ENCODE measurements around the gene CRADD.
"Not testable (repeated sequence)": the region's sequence is repeated elsewhere in the genome, so short reads cannot be mapped to it uniquely, and the experiment has no call there.

CRADD gene

DNA sequence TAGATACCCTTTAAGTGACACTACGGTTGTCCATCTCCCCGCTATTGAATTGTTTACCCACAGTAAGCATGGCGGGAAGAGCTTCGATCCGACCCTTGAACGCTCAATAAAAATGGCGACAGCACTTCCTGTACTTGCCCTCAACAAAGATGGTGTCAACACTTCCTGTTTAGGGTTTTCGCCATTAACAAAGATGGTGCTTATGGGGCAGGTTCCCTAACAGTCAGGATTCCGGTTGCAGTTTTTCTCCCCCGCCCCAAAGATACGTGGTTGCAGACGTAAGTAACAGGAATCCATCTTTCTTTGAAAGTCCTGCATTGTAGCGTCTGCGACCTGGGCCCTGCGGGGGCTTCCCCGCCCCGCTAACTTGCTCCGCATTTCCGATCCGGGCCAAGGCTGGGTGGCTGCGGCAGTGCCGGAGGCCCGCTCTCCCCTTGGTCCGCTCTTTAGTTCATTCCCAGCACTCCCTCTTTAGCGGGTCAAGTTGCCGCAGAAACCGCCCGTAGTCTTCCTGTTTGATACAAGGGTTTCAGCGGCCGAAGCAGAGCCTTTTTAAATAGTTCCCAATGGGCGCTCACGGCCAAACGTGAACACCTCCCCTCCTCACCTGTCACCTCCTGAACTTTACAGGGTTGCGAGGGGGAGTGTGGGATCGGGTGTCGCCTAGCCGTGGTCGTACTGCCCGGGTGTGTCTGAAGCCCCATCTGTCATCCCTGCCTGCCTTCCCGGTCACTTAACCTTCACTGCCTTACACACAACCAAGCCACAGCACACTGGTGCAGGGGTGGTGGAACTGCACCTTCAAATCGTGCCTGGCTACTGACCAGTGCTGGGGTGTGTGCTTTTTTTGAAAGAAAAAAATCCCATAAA, at the start of gene CRADD:
TSS of gene CRADD (plus strand) at position 181 of the 870 bp plus-strand sequence.
- peak; percentile 97 for DNase-seq

DNA sequence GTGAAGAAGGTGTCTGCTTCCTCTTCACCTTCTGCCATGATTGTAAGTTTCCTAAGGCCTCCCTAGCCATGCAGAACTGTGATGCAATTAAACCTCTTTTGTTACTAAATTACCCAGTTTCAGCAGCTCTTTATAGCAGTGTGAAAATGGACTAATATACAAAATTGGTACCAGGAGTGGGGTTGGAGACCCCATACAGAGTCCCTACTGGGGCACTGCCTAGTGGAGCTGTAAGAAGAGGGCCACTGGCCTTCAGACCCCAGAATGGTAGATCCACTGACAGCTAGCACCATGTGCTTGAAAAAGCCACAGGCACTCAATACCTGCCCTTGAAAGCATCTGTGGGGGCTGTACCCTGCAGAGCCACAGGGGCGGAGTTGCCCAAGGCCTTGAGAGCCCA, 44.8 kb upstream of the CRADD start:
- DNase-seq: no peak

DNA sequence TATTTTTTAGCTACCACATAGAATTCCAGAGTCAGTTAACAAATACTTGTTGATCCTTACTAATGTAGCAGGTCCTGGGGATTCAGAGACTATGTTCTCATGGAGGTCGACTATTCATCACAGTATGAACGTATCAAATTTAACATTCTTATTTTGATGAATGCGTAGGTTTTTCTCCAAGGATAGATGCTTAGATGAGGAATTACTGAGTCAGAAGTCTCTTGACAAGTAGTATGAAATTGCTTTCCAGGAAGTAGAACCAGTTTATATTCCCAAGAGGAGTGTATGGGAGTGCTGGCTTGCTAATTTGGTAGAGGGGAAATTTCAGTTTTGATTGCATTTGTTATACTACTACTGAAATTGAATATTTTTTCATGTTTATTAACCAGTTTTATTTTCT, 42.8 kb upstream of the CRADD start:
- DNase-seq: no peak

DNA sequence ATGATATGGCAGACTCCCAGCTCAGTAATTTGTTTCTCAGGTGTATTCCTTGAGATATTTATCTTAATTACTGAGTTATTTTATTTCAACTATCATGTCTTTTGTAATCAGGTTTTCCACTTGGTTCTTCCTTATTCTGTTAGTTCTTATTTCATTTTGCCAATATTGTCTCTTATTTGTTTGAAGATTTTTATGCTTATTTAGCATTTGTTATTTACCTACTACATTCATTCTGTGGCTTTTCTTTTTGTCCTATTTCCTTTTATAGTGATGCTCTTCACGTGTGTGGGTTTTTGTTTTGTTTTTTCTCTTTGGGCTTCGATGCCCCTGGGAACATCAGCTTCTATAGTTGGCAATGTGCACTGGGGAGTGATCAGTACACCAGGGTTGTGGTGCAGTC, 40.5 kb upstream of the CRADD start:
- no peak for DNase-seq

DNA sequence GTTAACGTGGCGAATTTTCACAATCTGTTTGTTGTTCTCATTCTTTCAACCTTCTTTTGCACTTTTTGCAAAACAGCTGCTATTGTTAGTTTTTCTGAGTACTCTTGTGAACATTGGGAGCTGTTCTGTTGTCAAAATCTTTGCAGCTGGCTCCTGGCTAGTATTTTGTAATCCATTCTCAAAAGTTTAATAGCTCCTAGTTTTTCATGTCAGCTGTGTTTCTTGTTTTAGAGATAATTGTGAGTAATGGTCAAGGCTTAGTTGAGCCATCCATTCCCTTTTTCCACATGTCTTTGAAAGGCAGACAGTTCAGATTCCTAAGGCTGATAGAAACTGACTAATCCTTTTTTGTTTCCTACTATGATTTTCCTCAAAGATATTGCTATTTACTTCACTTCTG, 39.1 kb upstream of the CRADD start:
- no peak for DNase-seq

DNA sequence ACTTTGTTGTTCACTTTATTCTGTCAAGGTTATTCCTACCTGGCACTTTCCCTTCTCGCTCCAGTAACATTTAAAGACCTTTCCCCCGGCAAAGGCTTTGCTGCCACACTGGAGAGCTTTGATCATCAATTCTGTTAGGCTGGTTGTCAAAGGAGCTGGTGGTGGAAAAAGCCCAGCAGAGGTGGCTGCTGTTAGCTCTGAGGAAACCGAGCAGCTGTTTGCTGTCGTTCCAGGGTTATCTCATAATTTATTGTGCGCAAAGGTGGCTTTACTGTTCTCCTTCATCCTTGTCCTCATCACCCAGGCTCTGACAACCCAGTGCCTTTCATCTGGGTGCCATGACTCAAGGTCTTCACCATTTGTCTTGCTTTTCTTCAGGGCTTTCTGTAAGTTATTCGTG, 38.2 kb upstream of the CRADD start:
- no peak for DNase-seq

DNA sequence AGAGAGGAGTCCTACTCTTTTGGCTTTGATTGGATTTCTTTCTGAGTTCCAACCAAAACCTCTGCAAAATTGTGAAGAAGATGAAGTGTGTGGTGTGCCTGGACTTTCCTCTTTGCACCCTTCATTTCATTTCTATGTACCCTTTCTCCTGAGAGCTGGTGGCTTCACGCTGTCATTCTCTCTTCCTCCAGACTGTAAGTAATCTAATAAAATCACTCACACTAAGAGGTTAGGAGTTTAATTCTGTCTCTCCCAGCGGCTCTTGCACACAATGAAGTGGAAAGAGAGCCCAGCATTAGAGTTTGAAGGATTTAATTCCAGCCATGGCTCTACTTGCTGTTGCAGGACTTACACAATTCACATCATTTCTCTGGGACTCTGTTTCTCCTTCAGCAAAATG, 37.8 kb upstream of the CRADD start:
- DNase-seq: no peak

DNA sequence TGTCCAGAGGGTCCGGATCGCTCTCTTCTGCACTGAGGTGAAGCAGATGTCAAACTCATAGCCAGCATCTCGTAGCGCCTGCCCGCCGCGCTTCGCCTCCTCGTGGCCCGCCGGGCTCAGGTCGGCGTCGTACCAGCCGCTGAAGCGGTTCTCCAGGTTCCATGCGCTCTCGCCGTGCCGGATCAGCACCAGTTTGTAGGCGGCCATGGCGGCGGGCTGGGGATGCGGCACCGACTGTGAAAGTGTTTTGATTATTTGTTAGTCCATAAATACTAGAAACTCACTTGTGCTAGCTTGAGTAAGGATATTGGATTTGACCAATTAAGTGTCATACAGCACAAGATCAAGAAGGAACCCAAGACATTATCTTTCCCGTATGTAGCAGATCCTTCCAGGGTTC, 35.8 kb upstream of the CRADD start:
- not testable (repeated sequence) for DNase-seq

DNA sequence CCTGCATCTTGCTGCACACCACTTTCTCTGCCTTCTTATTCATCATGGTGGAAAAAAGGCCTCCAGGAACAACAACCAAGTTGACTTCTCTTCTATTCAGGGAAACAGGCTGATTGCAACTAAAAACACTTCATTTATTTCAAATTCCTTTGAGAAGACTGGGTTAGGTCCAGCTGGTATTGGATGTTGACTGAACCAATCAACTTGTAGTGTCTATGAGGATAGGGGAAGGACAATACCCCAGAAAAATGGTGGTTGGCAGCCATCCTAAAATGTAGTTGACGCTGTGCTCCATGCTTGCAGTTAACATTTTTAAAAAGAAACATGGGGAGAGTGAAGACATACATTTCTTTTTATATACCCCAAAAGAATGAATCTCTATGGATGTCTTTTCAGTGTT, 34.4 kb upstream of the CRADD start:
- no peak for DNase-seq

DNA sequence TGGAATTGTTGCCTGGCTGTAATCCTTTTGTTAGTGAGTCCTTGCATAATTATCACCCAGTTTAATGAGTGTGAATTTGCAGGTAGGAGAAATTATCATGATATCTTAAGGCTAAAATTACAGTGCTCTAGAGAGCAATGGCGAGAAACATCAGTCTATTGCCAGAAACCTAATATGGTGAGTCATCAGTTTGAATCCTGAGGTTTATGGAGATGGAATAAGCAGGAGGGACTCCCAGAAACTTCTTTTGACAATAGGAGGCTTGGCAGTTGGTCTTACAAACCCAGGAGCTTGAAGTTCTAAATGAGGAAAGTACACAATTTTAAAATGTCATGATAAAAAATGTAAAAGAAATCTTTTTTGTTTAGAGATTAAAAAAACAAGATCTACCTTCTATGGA, 31.5 kb upstream of the CRADD start:
- peak; percentile 2 for DNase-seq

DNA sequence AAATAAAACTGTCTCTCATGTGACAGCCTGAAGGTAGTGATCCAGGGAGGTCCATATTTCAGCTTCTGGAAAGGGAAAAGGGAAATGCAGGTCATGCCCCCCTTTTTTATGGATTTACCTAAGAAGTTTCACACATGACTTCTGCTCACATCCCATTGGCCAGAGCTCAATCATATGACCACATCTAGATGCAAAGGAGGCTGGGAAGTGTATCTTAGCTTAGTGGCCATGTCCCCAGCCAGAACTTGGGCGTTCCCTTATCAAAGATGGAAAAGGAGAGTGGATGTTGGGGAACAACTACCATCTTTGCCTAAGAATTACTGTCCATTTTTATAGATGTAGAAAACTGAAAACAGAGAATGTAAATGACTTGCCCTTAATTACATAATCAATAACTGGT, 26.5 kb upstream of the CRADD start:
- no peak for DNase-seq

DNA sequence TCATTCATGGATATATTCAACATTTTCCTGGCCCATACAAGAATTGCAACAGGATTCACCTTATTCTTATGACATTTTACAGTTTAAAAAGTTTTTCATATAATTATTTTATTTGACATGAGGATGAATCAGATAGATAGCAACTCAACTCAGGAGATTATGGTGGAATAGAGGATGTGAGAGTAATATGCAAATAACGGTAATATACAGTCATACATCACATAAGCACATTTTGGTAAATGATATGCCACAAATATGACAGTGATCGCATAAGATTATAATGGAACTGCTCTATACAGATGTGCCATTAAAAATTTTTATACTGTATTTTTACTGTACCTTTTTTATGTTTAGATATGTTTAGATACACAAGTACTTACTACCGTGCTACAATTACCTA, 24.1 kb upstream of the CRADD start:
- no peak for DNase-seq

DNA sequence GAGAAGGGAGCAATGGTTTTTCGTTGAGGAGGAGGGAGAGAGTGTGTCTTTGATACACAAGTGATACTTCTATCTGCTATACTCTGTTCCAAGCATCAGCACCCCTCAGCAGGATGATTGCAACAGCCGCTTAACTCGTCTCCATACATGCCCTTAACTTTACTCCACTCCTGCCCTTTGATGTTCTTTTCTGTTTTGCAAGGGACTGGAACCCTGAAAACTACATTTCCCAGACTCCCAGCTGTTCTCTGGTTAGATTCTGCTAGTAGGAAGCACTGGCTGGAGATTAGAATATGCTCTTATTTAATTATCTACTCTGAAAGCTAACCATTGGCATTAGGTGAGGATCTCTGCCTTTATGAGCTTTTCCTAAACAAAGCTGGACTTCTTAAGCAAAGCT, 23.5 kb upstream of the CRADD start:
- DNase-seq: no peak

DNA sequence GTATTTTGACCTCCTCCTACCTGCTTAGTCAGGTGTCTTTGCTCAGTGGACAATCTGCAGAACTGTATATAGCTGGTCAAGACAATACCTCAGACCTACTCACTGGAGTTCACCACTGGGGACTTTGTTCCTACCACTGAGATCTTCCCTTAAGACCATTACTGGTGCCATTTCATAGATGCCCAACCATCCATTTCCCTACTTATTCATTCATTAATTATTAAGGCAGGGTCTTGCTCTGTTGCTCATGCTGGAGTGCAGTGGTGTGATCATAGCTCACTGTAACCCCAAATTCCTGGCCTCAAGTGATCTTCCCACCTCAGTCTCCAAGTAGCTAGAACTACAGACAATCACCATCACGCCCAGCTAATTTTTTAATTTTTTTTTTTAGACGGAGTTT, 22.8 kb upstream of the CRADD start:
- no peak for DNase-seq

DNA sequence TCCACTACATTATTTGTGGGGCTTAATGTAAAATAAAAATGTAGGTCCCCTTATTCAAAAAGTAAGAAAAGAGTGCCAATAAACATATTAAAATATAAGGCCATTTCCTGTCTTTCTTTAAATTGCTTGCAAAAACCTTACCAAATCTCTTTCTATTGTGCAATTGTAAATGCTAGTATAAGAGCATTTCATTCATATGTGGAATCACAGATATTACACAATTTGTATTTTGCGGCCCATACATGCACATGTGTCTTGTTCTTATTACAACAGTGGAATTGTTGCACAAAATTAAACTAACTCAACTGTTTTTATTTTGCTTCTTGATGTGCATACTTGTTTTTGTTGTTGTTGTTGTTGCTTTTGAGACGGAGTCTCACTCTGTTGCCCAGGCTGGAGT, 20.1 kb upstream of the CRADD start:
- no peak for DNase-seq

DNA sequence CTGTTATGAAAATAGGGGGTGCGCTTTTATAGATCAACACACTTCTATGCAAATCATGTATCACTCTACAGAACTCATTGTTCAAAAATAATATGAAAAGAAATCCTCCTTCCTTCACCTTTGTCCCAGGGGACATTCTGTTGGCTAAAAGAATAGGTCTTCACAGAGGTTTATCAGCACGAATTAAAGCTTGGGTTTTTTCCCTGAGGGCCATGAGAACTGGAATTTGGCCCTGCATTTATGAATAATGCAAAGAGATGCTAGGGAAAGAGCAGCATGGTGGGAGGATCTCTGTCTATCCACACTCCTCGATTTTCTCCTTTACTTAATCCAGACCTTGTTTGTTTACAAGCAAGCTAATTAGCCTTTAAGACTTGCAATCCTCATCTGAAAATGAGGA, 16.2 kb upstream of the CRADD start:
- no peak for DNase-seq

DNA sequence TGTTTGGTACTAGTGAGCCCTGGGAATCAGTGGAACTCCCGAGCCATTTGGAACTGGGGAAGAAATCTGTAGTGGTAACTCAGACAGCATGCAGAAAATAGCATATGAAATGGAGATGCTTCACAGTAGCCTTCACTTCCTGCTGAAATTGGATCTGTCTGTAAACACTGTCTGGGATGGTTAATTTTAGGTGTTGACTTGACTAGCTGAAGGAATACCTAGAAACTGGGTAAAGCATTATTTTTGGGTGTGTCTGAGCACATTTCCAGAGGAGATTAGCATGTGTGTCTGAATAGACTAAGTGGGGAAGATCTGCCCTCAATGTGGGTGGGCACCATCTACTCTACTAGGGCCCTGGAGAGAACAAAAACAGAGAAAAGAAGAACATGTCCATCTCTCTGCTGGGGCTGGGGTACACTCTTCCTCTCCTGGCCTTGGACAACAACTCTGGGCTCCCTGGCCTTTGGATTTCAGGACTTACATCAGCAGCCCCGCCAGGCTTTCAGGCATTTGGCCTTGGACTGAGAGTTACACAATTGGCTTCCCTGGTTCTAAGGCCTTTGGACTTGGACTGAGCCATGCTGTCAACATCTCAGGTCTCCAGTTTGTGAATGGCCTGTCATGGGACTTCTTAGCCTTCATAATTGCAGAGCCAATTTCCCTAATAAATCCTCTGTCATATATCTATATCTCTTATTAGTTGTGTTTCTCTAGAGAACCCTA, 14.0 kb upstream of the CRADD start:
- DNase-seq: no peak

DNA sequence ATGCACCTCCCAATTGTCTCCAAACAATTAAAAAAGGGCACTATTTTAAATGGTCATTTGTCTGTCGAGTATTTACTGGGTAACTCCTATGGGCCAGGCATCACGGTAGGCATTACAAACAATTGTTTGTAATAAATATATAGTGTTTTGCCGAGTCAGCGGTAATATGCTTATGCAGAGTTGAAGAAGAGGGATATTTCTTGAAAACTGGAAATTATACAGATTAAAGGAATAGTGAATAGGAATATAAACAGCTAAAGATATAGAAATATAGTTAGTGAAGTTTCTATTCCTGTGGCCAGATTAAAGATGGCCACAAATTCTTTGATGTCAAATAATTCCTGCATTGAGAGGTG, 13.5 kb upstream of the CRADD start:
- no peak for DNase-seq

DNA sequence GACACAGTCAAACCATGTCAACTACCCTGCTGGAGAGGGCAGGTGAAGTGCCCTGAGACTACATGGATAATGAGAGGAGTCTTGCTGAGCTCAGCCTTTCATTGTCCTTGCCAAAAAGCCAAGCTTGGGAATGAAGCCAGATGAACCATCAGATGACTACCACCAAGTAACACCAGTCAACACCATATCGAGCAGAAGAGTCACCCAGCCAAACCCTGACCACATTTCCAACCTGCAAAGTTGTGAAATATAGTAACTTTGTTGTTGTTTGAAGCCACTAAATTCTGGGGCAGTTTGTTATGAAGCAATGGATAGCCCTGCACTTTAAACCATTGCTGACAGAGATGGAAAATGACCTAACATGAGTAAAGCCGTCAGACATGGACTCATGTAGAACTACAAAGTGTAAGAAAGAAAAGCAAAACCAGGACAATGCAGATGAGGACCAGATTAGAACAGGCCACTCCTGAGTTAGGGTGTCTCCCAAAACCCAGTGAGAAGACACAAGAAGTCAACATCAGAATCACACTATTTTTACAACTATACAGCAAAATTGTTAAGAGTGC, 12.5 kb upstream of the CRADD start:
- DNase-seq: no peak

DNA sequence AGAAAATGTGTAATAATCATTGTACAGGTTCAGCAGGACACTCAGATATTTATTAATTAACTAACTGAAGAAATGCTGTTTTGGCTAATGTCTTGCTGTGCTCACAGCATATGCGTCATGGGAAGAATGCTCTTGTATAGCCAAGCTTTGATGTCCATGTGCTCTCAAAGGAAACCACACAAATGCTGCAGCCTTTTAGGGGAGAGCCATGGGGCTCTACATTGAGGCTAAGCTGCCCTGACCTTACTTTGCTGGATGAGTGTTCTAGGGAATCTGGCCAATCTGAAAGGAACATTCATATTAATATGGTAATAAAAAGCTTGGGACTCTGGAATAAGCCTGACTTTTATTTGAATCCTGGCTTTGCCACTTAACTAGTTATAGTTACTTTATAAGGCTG, 9.5 kb upstream of the CRADD start:
- no peak for DNase-seq

DNA sequence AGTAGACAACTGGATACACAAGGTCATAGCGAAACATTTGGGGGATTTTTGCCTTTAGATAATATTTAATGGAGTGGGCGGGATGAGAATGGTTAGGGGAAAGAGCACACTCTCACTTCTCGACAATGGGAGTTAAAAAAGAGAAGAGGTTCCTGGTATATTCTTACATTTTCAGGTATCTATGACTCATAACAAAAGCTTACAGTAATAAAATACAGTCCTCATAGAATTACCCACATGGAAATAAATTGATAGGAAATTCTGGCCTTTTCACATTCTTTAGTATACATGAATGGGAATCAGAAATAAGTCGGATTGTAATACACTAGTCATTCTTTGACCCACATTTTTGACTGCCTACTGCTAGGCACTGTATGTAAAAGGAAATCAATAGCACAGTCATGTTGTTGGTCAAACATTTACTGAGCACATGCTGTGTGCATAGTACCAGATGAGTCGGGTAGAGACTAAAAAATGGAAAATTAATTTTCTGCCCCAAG, 8.2 kb upstream of the CRADD start:
- no peak for DNase-seq

DNA sequence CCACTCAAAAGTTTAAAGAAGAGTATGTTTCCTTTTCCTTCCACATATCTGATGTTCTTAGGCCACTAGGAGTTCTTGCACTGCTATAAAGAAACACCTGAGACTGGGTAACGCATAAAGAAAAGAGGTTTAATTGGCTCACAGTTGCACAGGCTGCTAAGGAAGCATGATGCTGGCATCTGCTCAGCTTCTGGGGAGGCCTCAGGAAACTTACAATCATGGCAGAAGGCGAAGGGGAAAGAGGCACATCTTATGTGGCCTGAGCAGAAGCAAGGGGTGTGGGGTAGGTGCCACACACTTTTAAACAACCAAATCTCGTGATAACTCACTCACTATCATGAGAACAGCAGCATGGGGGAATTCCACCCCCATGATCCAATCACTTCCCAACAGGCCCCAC, 7.7 kb upstream of the CRADD start:
- DNase-seq: no peak

DNA sequence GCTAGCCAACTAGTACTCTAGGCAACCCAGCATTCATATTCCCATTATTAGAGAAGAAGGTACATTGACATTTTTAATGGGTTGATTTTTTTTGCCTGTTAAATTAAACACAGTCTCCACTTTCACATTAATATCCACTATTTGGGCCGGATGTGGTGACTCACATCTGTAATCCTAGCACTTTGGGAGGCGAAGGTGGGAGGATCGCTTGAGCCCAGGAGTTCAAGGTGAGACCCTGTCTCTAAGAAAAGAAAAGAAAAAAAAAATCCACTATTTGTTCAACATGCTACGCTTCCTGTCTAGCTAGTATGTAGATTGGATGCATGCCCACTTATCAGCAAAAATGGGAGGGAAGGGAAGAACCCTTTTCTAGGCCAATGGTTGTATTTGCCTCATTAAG, 7.1 kb upstream of the CRADD start:
- no peak for DNase-seq

DNA sequence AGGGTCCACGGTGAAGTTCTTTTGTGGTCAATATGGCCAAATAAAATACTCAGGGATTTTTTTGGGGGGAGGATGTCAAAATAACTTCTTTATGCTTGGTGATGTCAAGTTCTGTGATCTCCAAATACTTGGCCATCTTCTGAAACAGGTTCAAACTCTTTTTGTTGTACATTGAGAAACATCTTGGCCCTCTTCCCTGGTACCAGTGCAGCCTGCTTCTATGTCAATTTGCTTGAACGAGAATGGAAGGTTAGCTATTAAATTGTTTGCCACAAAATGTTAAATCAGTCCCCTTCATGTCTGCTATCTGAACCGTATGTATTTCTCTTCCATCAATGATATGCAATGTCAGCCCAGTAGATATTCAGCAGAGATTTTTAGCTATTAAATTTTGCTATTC, 6.1 kb upstream of the CRADD start:
- DNase-seq: no peak
